WERI-Rb-1 (cell line): ENCODE results near the gene MBD3L3.

Experiments used
- DNase-seq: peaks from one replicate; pipeline ENCODE4 v3.0.0-alpha.2; 2020
- H3K27ac ChIP-seq: fragments of 250-450 bp; sonication (Bioruptor Pico); 2 replicates; pipeline ENCODE4 v1.5.1; 2020; ENCODE audit warnings: mild to moderate bottlenecking, moderate library complexity
- H3K27me3 ChIP-seq: fragments of 250-450 bp; sonication (Bioruptor Pico); 2 replicates; pipeline ENCODE4 v1.5.1; 2021; ENCODE audit warnings: mild to moderate bottlenecking, low read depth, moderate library complexity; ENCODE audit not compliant: insufficient read depth, severe bottlenecking
- H3K36me3 ChIP-seq: fragments of 250-450 bp; sonication (Bioruptor Pico); 2 replicates; pipeline ENCODE4 v1.5.1; 2020; ENCODE audit warnings: mild to moderate bottlenecking, moderate library complexity
- H3K4me3 ChIP-seq: 2 replicates; pipeline ENCODE4 v1.5.1; 2011; ENCODE audit warnings: low read depth, mild to moderate bottlenecking, control low read depth, low read length
- H3K9me3 ChIP-seq: fragments of 250-450 bp; sonication (Bioruptor Pico); 2 replicates; pipeline ENCODE4 v1.5.1; 2021; ENCODE audit warnings: mild to moderate bottlenecking, moderate library complexity; ENCODE audit not compliant: severe bottlenecking
- TF ChIP-seq, protein P1 (sequence below): IDR thresholded peaks from 2 replicates; pipeline ENCODE4 v1.5.1; 2011; ENCODE audit warnings: low read depth, mild to moderate bottlenecking, control low read depth, inconsistent platforms, low read length

Gene MBD3L3

GRCh38 chr19:7098701-7099596 lies 40.5 kb upstream of the MBD3L3 start:
- DNase-seq = peak; percentile 95
- Histone ChIP-seq H3K27ac (peak overlapping the region; percentile 97), H3K9me3 (no peaks in the 10 kb centered on the region), H3K36me3 (no peaks in the 10 kb centered on the region), H3K27me3 (no peaks in the 10 kb centered on the region), H3K4me3 (peak overlapping the region; percentile 71)
- TF ChIP-seq, protein P1, sequence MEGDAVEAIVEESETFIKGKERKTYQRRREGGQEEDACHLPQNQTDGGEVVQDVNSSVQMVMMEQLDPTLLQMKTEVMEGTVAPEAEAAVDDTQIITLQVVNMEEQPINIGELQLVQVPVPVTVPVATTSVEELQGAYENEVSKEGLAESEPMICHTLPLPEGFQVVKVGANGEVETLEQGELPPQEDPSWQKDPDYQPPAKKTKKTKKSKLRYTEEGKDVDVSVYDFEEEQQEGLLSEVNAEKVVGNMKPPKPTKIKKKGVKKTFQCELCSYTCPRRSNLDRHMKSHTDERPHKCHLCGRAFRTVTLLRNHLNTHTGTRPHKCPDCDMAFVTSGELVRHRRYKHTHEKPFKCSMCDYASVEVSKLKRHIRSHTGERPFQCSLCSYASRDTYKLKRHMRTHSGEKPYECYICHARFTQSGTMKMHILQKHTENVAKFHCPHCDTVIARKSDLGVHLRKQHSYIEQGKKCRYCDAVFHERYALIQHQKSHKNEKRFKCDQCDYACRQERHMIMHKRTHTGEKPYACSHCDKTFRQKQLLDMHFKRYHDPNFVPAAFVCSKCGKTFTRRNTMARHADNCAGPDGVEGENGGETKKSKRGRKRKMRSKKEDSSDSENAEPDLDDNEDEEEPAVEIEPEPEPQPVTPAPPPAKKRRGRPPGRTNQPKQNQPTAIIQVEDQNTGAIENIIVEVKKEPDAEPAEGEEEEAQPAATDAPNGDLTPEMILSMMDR = no peak

GRCh38 chr19:7098096-7098495 lies 39.6 kb upstream of the MBD3L3 start:
- H3K27me3 ChIP-seq = no peaks in the 10 kb centered on the region
- H3K9me3 ChIP-seq = no peaks in the 10 kb centered on the region
- H3K36me3 ChIP-seq = no peaks in the 10 kb centered on the region
- H3K27ac ChIP-seq = peak overlapping the region; percentile 97
- peak overlapping the region; percentile 71 for H3K4me3 ChIP-seq
- TF ChIP-seq, protein P1 = no peak
- DNase-seq = no peak

DNA sequence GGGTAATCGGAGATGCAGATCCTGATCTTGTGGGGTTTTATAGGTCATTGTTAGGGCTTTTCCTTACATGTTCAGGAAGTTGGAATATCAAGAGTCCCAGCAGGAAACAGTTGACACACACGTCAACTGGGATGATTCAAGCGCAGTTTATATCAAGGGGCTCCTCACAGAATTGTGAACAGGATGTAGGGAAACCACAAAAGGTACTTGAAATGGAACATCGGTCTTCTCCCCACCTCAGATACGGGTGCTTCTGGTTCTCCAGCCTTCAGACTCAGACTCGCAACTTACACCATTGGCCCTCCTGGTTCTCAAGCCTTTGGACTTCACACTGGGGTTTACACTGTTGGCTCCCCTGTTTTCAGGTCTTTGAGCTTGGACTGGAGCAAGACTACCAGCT lies 30.5 kb upstream of the MBD3L3 start:
- no peak overlapping the region for H3K27ac ChIP-seq
- TF ChIP-seq, protein P1 = no peak
- no peak for DNase-seq
- H3K27me3 ChIP-seq = no peaks in the 10 kb centered on the region
- H3K36me3 ChIP-seq = peaks cover 17% of the 10 kb centered on the region
- H3K4me3 ChIP-seq = no peak overlapping the region
- peaks cover 21% of the 10 kb centered on the region for H3K9me3 ChIP-seq

DNA sequence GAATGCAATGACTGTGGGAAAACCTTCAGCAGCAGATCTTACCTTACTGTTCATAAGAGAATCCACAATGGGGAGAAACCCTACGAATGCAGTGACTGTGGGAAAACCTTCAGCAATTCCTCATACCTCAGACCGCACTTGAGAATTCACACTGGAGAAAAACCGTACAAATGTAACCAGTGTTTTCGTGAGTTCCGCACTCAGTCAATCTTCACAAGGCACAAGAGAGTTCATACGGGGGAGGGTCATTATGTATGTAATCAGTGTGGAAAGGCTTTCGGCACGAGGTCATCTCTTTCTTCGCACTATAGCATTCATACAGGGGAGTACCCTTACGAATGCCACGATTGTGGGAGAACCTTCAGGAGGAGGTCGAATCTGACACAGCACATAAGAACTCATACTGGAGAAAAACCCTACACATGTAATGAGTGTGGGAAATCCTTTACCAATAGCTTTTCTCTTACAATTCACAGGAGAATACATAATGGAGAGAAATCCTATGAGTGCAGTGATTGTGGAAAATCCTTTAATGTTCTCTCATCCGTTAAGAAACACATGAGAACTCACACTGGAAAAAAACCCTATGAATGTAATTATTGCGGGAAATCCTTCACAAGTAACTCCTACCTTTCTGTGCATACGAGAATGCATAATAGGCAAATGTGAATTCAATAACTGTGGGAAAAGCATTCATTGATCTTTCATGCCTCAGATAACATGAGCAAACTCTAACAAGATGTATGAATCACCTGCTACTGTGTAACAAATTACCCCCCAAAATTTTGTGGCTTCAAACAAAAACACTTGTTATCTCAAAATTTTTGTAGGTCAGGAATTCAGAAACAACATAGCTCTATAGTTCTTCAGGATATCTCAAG lies 24.8 kb upstream of the MBD3L3 start:
- no peak overlapping the region for H3K4me3 ChIP-seq
- no peak for DNase-seq
- H3K36me3 ChIP-seq = peaks cover 70% of the 10 kb centered on the region
- H3K27me3 ChIP-seq = no peaks in the 10 kb centered on the region
- TF ChIP-seq, protein P1 = no peak
- H3K9me3 ChIP-seq = peaks cover 53% of the 10 kb centered on the region
- no peak overlapping the region for H3K27ac ChIP-seq

DNA sequence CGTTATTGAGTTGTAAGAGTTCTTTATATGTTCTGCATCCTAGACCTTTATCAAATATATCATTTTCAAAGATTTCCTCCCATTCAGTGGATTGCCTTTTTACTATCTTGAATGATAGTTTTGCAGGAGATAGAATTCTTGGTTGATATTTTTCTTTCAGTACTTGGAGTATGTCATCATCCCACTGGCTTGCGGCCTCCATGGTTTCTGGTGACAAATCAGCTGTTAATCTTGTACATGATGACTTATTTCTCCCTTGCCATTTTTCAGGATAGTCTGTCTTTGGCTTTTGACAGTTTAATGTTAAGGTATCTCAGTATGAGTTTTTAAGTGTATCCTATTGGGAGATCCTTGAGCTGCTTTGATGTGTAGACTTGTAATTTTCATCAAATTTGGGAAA lies 19.5 kb upstream of the MBD3L3 start:
- Histone ChIP-seq H3K9me3 (peaks cover 27% of the 10 kb centered on the region), H3K27me3 (no peaks in the 10 kb centered on the region), H3K27ac (no peak overlapping the region), H3K36me3 (peaks cover 72% of the 10 kb centered on the region), H3K4me3 (no peak overlapping the region)
- no peak for DNase-seq
- TF ChIP-seq, protein P1 = no peak
